Gastrocnemius medialis (tissue), 4 donors: ENCODE data around the gene SLC22A1. TPM values are rescaled to one million over a fixed set of nuclear protein-coding genes. Genes with fewer than 3 reads are reported as not detected.

Source experiments
- ATAC-seq, 2 donors: fragments of 150-250 bp; one replicate each; pipeline ENCODE4 v1.9.1; 2016
- DNase-seq, 2 donors: peaks; one replicate each; pipeline ENCODE4 v3.0.0-alpha.2; 2019
- H3K27ac ChIP-seq, 4 donors: fragments of 200-600 bp; sonication (generic); 1 replicate in 1 of 4; 2 replicates in 3 of 4; pipeline ENCODE4 v1.5.1; 2016 to 2018; ENCODE audit warnings: mild to moderate bottlenecking in 2 of 4, moderate library complexity in 1 of 4
- H3K27me3 ChIP-seq, 3 donors: fragments of 200-600 bp; sonication (generic) in 2 of 3; 1 replicate in 1 of 3; 2 replicates in 2 of 3; pipeline versions ENCODE4 v1.5.1 to v1.6.0; 2016 to 2019; ENCODE audit warnings: mild to moderate bottlenecking in 1 of 3, moderate library complexity in 1 of 3
- H3K36me3 ChIP-seq, 2 donors: fragments of 200-600 bp; sonication (generic) in 1 of 2; one replicate each; pipeline ENCODE4 v1.5.1; 2017 to 2018
- H3K4me1 ChIP-seq, 2 donors: fragments of 200-600 bp; sonication (generic) in 1 of 2; one replicate each; pipeline ENCODE4 v1.5.1; 2016 to 2017; ENCODE audit warnings: mild to moderate bottlenecking in 2 of 2
- H3K4me3 ChIP-seq, 4 donors: fragments of 200-600 bp; sonication (generic) in 3 of 4; 1 replicate in 1 of 4; 2 replicates in 3 of 4; pipeline ENCODE4 v1.5.1; 2016 to 2019; ENCODE audit warnings: mild to moderate bottlenecking in 2 of 4
- H3K9me3 ChIP-seq, 3 donors: fragments of 200-600 bp; sonication (generic) in 2 of 3; 1 replicate in 1 of 3; 2 replicates in 2 of 3; pipeline ENCODE4 v1.5.1; 2016 to 2019
- CTCF ChIP-seq, 5 experiments: fragments of 450-650 bp in 3 of 5; fragments of 200-600 bp in 2 of 5; sonication (generic) in 2 of 5; IDR thresholded peaks in 4 of 5; conservative IDR thresholded peaks in 1 of 5; 1 replicate in 4 of 5; 2 replicates in 1 of 5; pipeline ENCODE4 v1.5.1; 2016 to 2019; ENCODE audit warnings: antibody characterized with exemption in 5 of 5, mild to moderate bottlenecking in 3 of 5, moderate library complexity in 3 of 5
- POLR2A ChIP-seq, 2 donors: fragments of 450-650 bp; IDR thresholded peaks; one replicate each; pipeline ENCODE4 v1.6.1; 2017; ENCODE audit warnings: antibody characterized with exemption in 2 of 2, mild to moderate bottlenecking in 2 of 2, moderate library complexity in 2 of 2
- in situ Hi-C, 4 donors: fragments of 200-750 bp; cut with MboI; loops; one replicate each; pipeline versions ENCODE4 v1.15.0 to v1.8.0; 2017; ENCODE audit warnings: low sequenced_read_pairs in 4 of 4
- intact Hi-C: fragments of 100-400 bp; cut with DNase I; formaldehyde crosslinking; loops from one replicate; pipeline ENCODE4 v1.15.1; 2023; ENCODE audit warnings: low total_unique reads
- total RNA-seq, 4 donors: library from RNA; depleted of rRNA; stranded (reverse); fragments of >200 nt; gene quantifications; one replicate each; pipeline versions ENCODE4 v1.1.0 to v1.2.3, GENCODE V29; 2016

The SLC22A1 gene
- total RNA-seq, 4 donors from 2014 or later = 0.78 to 1.4 (median 1.1) TPM

GRCh38 chr6:160128125-160128683 is 6.6 kb downstream of the SLC22A1 start:
- no peaks in the 10 kb centered on the region for H3K4me1 ChIP-seq
- H3K9me3 ChIP-seq = no peaks in the 10 kb centered on the region
- no peak for DNase-seq
- no peak for ATAC-seq
- intact Hi-C loops (no loop called here), in situ Hi-C loops (loop anchor here in 3 of 4 donors (25.0 kb wide), 2 partner anchors 309 to 334 kb away; no protein-coding TSS in a partner anchor)
- H3K27ac ChIP-seq = no peak overlapping the region
- no peak overlapping the region for H3K4me3 ChIP-seq
- no peak for TF ChIP-seq CTCF (IDR thresholded peaks at IDR 0.05 in 4 of 5, conservative IDR thresholded peaks at IDR 0.05 in 1 of 5)
- TF ChIP-seq POLR2A (IDR thresholded peaks at IDR 0.05) = no peak
- no peaks in the 10 kb centered on the region for H3K27me3 ChIP-seq
- H3K36me3 ChIP-seq = no peaks in the 10 kb centered on the region

- Histone ChIP-seq H3K4me1 (no peaks in the 10 kb centered on the region), H3K9me3 (no peaks in the 10 kb centered on the region), H3K36me3 (no peaks in the 10 kb centered on the region), H3K27me3 (no peaks in the 10 kb centered on the region), H3K4me3 (no peak overlapping the region), H3K27ac (no peak overlapping the region)
- TF ChIP-seq CTCF (IDR thresholded peaks at IDR 0.05 in 4 of 5, conservative IDR thresholded peaks at IDR 0.05 in 1 of 5) = no peak
- TF ChIP-seq POLR2A (IDR thresholded peaks at IDR 0.05) = no peak
- in situ Hi-C loops (loop anchor here in 3 of 4 donors (25.0 kb wide), 2 partner anchors 308 to 333 kb away; no protein-coding TSS in a partner anchor), intact Hi-C loops (no loop called here)
- ATAC-seq (no peak), DNase-seq (no peak)
These were observed 7.4 kb downstream of the SLC22A1 start for GRCh38 chr6:160128879-160129516.

DNA sequence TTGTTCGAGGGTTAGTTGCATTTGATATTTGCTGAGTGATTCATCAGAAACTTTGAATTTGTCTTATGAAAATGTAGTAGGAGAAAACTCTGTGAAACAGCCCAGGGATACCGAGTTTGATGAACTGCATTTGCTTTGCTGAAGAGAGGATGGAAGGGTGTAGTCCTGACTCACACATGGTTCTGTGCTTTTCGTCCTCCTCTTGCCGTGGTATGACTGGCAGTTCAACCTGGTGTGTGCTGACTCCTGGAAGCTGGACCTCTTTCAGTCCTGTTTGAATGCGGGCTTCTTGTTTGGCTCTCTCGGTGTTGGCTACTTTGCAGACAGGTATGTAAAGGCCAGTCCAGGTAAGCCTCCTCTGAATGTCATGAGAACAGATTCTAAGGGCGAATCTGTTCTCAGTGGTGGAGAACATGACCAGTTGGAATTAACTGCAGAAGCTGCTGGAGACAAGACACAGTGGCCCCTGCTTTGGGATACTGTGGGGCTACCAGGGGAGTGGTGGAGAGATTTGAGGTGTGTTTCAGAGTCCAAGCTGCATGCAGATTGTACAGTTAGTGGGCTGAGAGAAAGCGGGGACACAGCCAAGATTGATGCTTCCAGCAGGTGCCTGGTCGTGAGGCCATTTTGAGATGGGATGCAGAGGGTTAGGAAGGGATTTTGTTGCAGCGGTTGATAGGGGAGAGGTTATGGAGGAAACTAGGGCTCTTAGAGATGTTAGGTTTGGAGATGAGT is 8.4 kb downstream of the SLC22A1 start:
- Histone ChIP-seq H3K4me3 (no peak overlapping the region), H3K9me3 (no peaks in the 10 kb centered on the region), H3K36me3 (no peaks in the 10 kb centered on the region), H3K27me3 (no peaks in the 10 kb centered on the region), H3K4me1 (no peaks in the 10 kb centered on the region), H3K27ac (no peak overlapping the region)
- ATAC-seq (no peak), DNase-seq (no peak)
- TF ChIP-seq POLR2A (IDR thresholded peaks at IDR 0.05) (no peak), CTCF (IDR thresholded peaks at IDR 0.05 in 4 of 5, conservative IDR thresholded peaks at IDR 0.05 in 1 of 5) (no peak)
- intact Hi-C loops = loop anchor here (10.0 kb wide), 1 partner anchor 405 kb away; no protein-coding TSS in a partner anchor
- in situ Hi-C loops = loop anchor here in 3 of 4 donors (25.0 kb wide), 2 partner anchors 307 to 332 kb away; no protein-coding TSS in a partner anchor

DNA sequence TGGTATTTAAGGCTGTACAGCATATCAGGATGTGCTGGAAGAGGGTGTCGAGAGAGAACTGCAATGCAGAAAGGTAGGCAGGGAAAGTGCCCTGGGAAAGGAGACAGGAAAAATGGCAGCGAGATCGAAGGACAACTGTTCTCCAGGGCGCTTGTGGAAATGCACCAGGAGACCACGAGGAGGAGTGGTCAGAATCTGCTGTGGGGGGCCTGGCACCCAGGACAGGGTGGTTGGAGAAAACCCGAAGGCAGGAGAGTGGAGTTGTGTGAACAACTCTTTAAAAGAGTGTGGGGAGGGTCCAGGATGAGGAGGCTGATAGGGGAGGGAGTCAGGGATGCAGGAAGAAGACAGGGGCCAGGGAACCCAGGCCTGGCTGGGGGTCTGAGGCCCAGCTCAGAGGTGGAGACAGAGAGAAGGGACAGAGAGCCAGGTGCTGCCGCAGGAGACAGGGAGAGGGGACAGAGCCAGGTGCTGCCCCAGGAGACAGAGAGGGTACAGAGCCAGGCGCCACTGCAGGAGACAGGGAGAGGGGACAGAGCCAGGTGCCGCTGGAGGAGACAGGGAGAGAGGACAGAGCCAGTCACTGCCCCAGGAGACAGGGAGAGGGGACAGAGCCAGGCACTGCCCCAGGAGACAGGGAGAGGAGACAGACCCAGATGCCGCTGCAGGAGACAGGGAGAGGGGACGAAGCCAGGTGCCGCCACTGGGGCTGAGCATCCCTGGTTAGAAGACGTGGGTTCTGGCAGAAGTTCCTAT is 9.3 kb downstream of the SLC22A1 start:
- in situ Hi-C loops = loop anchor here in 3 of 4 donors (25.0 kb wide), 2 partner anchors 306 to 331 kb away; no protein-coding TSS in a partner anchor
- Histone ChIP-seq H3K4me3 (no peak overlapping the region), H3K9me3 (no peaks in the 10 kb centered on the region), H3K27ac (no peak overlapping the region), H3K36me3 (no peaks in the 10 kb centered on the region), H3K4me1 (no peaks in the 10 kb centered on the region), H3K27me3 (no peaks in the 10 kb centered on the region)
- intact Hi-C loops = loop anchor here (10.0 kb wide), 1 partner anchor 404 kb away; no protein-coding TSS in a partner anchor
- ATAC-seq = no peak
- TF ChIP-seq CTCF (IDR thresholded peaks at IDR 0.05 in 4 of 5, conservative IDR thresholded peaks at IDR 0.05 in 1 of 5) (no peak), POLR2A (IDR thresholded peaks at IDR 0.05) (no peak)
- no peak for DNase-seq
